ENCODE results near the gene DUSP9. TPM values are rescaled to one million over a fixed set of nuclear protein-coding genes. Genes with fewer than 3 reads are reported as not detected.

Gene DUSP9
- total RNA-seq, 1 experiment from 2014 or later: 0.92 TPM

DNA sequence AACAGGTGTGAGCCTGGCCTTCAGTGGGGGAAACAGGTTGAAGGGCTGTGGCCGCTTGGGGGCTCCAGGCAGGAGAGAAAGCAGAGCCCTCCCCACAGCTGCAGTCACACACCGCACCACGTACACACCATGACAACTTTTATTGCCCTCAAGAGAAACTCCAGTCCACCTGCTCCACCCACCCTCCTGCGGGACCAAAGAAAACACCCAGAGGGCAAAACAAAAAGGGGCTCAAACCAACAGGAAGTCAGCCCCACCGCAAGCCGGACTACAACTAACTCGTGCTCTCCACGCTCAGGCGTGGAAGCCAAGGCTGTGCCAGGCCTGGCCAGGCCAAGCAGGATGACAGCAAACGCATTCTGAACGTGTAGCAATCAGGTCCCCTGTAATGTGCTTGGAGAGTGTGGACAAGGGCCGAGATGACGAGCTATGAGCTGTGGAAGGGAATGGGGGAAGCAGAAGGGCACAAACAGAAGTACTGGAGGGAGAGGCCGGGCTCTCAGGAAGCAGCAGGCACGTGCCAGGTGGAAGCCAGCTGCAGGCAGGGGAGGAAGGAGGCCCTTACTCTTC, 53.5 kb downstream of the DUSP9 start:
- no peak for TF ChIP-seq CTCF (conservative IDR thresholded peaks at IDR 0.05; ENCODE audit: low read depth, low read length)
- TF ChIP-seq EZH2 (IDR thresholded peaks at IDR 0.05; ENCODE audit: borderline replicate concordance, low read depth, low read length, poor library complexity, severe bottlenecking): no peak
- Histone ChIP-seq H3K4me1 (ENCODE audit: insufficient read depth, low read length, poor library complexity, severe bottlenecking) (no peaks in the 10 kb centered on the region), H3K4me3 (ENCODE audit: low read depth, low read length, poor library complexity, severe bottlenecking) (no peak overlapping the region), H3K36me3 (ENCODE audit: insufficient read depth, low read length, poor library complexity, severe bottlenecking) (peaks cover 5% of the 10 kb centered on the region), H3K27me3 (replicated peaks; ENCODE audit: insufficient read depth, low read depth, low read length, poor library complexity) (no peaks in the 10 kb centered on the region), H3K9me3 (ENCODE audit: low read depth, low read length, poor library complexity, severe bottlenecking) (no peaks in the 10 kb centered on the region), H3K27ac (ENCODE audit: low read depth, low read length, poor library complexity, severe bottlenecking) (no peak overlapping the region)
- ChIA-PET POLR2A (ENCODE audit: low non-redundant PET) (no interaction called here), CTCF (no interaction called here)
- no TSS peak for BruUV-seq (replicated peaks)
- DNase-seq (ENCODE audit: low spot score): no peak
- intact Hi-C loops (cut with micrococcal nuclease; ENCODE audit: unreplicated experiment): no loop called here

Other genes starting within 250 kb of the DUSP9 start
- not detected in 2 replicates for gene PNMA6E, start 245.9 kb upstream of the DUSP9 start, total RNA-seq (2021)
- 0.41 and 0.55 TPM in 2 replicates for gene ZFP92, start 235.7 kb upstream of the DUSP9 start, total RNA-seq (2021)
- gene TREX2, start 201.1 kb upstream of the DUSP9 start, total RNA-seq (2021): 0.77 and 2.1 TPM in 2 replicates
- gene HAUS7, start 176.6 kb upstream of the DUSP9 start, total RNA-seq (2021): 75.3 and 82.6 TPM in 2 replicates
- gene BGN, start 152.2 kb upstream of the DUSP9 start, total RNA-seq (2021): 51.8 and 90.9 TPM in 2 replicates
- gene ATP2B3, start 129.6 kb upstream of the DUSP9 start, total RNA-seq (2021): 0.11 and 0.42 TPM in 2 replicates
- 27.1 and 32.4 TPM in 2 replicates for gene CCNQ, start 48.1 kb upstream of the DUSP9 start, total RNA-seq (2021)
- 0.52 and 0.60 TPM in 2 replicates for gene PNCK, start 26.6 kb downstream of the DUSP9 start, total RNA-seq (2021)
- 41.4 and 49.8 TPM in 2 replicates for gene SLC6A8, start 40.7 kb downstream of the DUSP9 start, total RNA-seq (2021)
- gene BCAP31, start 77.2 kb downstream of the DUSP9 start, total RNA-seq (2021): 219 and 235 TPM in 2 replicates
- 7.8 and 8.0 TPM in 2 replicates for gene ABCD1, start 77.7 kb downstream of the DUSP9 start, total RNA-seq (2021)
- gene PLXNB3, start 117.0 kb downstream of the DUSP9 start, total RNA-seq (2021): 0.59 TPM in 1 of 2 replicates, not detected in the other
- not detected in 2 replicates for gene SRPK3, start 133.8 kb downstream of the DUSP9 start, total RNA-seq (2021)
- gene IDH3G, start 147.2 kb downstream of the DUSP9 start, total RNA-seq (2021): 52.0 and 55.7 TPM in 2 replicates
- 205 and 214 TPM in 2 replicates for gene SSR4, start 147.5 kb downstream of the DUSP9 start, total RNA-seq (2021)
- 2.6 and 6.0 TPM in 2 replicates for gene PDZD4, start 183.3 kb downstream of the DUSP9 start, total RNA-seq (2021)
- gene L1CAM, start 239.0 kb downstream of the DUSP9 start, total RNA-seq (2021): 0.64 and 0.87 TPM in 2 replicates

Data from A673 (cell line).